ENCODE results near the gene AUTS2.
A peak's percentile ranks its signal among the peaks of the same experiment; 100 is the strongest.

The AUTS2 gene

DNA sequence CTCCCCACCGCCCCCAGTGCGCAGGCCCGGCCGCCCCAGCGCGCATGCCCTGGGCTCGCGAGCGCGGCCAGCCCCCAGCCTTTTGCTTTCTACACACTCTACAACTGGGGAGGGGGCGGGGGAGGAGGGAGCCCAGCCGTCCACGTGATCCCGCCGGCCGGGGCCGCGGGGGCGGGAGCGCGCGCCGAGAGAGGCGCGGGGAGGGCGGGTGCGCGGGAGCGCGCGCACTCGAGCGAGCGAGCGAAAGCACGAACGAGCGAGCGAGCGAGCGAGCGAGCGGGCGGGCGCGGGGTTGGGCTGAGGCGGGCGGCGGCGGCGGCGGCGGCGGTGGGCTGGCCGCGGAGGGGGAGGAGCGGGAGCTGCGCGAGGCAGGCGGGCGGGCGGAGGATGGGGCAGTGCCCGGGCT lies at the start of gene AUTS2:
AUTS2 (plus strand) TSS at position 395 of the 406 bp plus-strand sequence. CDS start 1,179 bp downstream, outside the sequence.
- TF ChIP-seq, protein P1, sequence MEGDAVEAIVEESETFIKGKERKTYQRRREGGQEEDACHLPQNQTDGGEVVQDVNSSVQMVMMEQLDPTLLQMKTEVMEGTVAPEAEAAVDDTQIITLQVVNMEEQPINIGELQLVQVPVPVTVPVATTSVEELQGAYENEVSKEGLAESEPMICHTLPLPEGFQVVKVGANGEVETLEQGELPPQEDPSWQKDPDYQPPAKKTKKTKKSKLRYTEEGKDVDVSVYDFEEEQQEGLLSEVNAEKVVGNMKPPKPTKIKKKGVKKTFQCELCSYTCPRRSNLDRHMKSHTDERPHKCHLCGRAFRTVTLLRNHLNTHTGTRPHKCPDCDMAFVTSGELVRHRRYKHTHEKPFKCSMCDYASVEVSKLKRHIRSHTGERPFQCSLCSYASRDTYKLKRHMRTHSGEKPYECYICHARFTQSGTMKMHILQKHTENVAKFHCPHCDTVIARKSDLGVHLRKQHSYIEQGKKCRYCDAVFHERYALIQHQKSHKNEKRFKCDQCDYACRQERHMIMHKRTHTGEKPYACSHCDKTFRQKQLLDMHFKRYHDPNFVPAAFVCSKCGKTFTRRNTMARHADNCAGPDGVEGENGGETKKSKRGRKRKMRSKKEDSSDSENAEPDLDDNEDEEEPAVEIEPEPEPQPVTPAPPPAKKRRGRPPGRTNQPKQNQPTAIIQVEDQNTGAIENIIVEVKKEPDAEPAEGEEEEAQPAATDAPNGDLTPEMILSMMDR (IDR thresholded peaks at IDR 0.05; ENCODE audit: low read depth, low read length, missing control alignments), result no peak
- in situ Hi-C loops (cut with HindIII; ENCODE audit: low sequenced_read_pairs), result no loop called here
- peak; percentile 75 for DNase-seq (ENCODE audit: low read depth)
- peak within 1 kb of the TSS; percentile 93 for H3K4me3 ChIP-seq (ENCODE audit: low read depth, low read length)

DNA sequence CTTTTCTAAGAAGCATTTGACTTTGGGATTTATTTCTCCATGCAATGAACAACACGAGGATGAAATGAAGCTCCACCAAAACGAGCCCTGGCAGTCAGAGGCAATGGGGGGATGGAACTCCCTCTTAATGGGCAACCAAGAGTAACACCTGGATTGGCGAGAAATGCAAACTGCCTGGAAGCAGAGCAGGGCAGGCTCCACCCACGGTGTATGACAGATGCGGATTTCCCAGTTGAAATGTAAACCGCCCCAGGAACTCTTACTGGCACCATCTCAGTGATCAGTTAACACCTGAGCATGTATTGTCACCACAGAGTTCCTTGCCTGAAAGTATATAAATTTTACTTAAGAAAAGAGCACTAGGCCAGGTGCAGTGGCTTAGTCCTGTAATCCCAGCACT lies 47.3 kb upstream of the AUTS2 start:
- no peak overlapping the region for H3K4me3 ChIP-seq (ENCODE audit: low read depth, low read length)
- in situ Hi-C loops (cut with HindIII; ENCODE audit: low sequenced_read_pairs), result loop anchor here (5.0 kb wide), 1 partner anchor 41 kb away; no protein-coding TSS in a partner anchor
- no peak for DNase-seq (ENCODE audit: low read depth)
- TF ChIP-seq, protein P1 (IDR thresholded peaks at IDR 0.05; ENCODE audit: low read depth, low read length, missing control alignments), result no peak

DNA sequence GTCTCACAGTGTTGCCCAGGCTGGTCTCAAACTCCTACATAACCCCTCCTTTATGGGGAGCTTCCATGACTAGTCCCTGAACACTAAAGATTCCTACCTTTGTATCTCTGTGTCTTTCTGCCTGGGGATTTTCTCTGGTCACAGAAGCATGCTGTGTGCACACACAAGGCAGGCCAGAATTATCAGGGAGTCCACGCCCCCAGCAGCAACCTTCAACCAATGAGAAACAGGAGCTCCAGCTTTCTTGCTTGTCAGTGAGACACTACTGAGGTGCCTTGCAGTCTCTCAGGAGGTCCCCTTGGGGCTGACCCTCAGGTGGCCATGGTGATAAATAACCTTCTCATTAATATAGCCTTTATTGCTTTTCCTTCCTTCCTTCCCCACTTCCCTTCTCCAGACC lies 45.1 kb upstream of the AUTS2 start:
- no peak overlapping the region for H3K4me3 ChIP-seq (ENCODE audit: low read depth, low read length)
- in situ Hi-C loops (cut with HindIII; ENCODE audit: low sequenced_read_pairs), result loop anchor here (5.0 kb wide), 1 partner anchor 39 kb away; no protein-coding TSS in a partner anchor
- DNase-seq (ENCODE audit: low read depth), result no peak
- TF ChIP-seq, protein P1 (IDR thresholded peaks at IDR 0.05; ENCODE audit: low read depth, low read length, missing control alignments), result no peak

DNA sequence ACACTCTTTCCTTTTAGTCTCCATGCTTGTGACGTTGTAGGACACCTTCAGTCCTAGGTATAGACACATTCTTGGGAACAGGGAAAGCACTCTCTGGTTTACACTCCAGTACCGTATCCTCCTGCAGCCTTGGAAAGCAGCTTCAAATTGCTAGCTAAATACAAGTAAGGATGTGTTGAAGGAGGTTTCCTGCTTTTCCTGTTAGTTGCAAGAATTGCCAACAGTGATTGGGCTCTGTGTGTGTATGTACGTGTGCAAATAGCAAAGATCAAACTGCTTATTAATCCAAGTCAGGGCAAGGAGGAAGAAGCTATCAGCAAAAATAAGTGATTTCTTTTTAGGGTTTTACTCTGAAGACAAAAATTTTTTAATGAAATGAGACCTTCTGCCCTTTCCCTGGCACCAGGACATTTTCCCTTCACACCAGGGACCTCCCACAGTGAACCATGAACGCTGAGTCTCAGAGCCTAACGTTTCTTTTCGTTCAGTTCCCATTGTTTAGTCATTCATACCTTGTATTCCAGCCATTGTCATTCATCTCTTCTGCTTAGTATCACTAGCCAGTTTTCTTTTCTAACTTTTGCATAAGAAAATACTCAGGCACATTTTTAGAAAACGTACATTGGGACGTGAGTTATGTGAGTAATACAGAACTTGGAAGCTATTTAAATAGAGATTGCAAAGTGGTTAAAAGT lies 36.9 kb upstream of the AUTS2 start:
- no peak overlapping the region for H3K4me3 ChIP-seq (ENCODE audit: low read depth, low read length)
- DNase-seq (ENCODE audit: low read depth), result no peak
- in situ Hi-C loops (cut with HindIII; ENCODE audit: low sequenced_read_pairs), result no loop called here
- TF ChIP-seq, protein P1 (IDR thresholded peaks at IDR 0.05; ENCODE audit: low read depth, low read length, missing control alignments), result no peak

DNA sequence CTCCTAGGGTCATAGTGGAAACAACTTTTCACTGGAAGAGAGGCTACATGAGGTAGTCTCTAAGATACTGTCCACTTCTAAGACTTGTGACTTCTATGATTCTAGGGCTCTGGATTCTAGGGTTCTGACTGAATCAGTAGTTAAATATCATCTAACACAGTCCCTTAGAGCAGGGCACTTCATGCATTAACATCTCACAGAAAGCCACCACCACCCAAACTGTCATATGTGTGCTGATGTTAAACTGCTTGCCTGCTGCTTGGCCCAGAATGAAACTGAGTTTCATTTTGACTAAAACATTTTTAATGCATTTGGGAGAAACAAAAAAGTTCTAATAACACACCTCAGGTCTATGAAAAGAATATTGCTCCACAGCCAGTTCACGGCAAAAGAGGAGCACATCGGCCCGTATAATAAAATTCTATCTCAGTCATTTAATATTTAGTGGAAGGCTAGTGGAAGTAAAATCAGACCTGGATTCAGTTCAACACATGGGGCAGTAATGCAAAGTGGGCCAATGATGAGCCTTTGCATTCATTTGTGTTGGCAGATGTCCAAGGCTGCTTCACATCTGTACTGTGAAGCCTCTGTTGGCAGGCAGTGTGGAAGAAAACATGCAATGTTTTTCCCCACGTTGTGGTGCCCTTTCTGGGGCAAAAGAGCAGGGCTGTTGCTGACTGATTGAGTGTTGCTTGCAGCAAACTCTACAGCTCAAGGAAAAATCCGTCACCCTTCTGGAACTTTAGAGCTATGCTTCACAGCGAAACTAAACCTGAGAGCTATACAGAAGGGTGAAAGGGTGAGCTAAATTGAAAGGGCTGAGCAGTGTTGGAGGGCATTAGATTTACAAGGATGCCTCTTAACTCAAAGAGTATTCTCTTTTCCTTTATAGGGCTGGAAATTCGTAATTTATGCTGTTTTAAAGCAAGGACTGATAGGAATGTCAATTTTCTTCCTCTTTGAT lies 33.5 kb upstream of the AUTS2 start:
- TF ChIP-seq, protein P1 (IDR thresholded peaks at IDR 0.05; ENCODE audit: low read depth, low read length, missing control alignments), result no peak
- in situ Hi-C loops (cut with HindIII; ENCODE audit: low sequenced_read_pairs), result no loop called here
- no peak overlapping the region for H3K4me3 ChIP-seq (ENCODE audit: low read depth, low read length)
- DNase-seq (ENCODE audit: low read depth), result peak; percentile 33

DNA sequence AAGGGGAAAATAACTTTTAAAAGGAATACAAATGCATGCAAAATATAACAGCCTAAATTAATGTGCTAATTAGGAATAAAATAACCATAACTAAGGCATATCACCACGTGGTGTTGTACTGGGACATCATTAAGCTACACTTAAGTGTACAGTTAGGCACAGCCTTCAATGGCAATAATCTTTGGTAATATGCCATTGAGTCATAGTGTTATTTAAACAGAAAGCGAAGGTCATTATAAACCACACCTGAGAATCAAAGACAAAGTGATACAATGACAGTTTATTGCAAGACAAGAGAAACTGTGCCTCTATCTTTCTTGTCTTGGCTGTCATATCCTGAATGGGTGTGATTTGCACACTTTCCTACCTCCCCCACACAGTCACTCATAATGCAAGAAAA lies 30.5 kb upstream of the AUTS2 start:
- H3K4me3 ChIP-seq (ENCODE audit: low read depth, low read length), result no peak overlapping the region
- TF ChIP-seq, protein P1 (IDR thresholded peaks at IDR 0.05; ENCODE audit: low read depth, low read length, missing control alignments), result no peak
- no peak for DNase-seq (ENCODE audit: low read depth)
- in situ Hi-C loops (cut with HindIII; ENCODE audit: low sequenced_read_pairs), result no loop called here
